Ishikawa (cell line): ENCODE results near the gene CAMK2D.

Source experiments
- CEBPB ChIP-seq: IDR thresholded peaks from 2 replicates; pipeline ENCODE4 v1.6.1; 2012
- CREB1 ChIP-seq: IDR thresholded peaks from 2 replicates; pipeline ENCODE4 v1.6.1; 2012; ENCODE audit warnings: low read depth
- EGR1 ChIP-seq: IDR thresholded peaks from 2 replicates; pipeline ENCODE4 v1.6.1; 2012
- EP300 ChIP-seq: IDR thresholded peaks from 2 replicates; pipeline ENCODE4 v1.6.1; 2012; ENCODE audit warnings: borderline replicate concordance
- RAD21 ChIP-seq: IDR thresholded peaks from 2 replicates; pipeline ENCODE4 v1.6.1; 2012; ENCODE audit warnings: low read depth
- REST ChIP-seq: IDR thresholded peaks from 2 replicates; pipeline ENCODE4 v1.6.1; 2012; ENCODE audit warnings: low read depth, mild to moderate bottlenecking
- TAF1 ChIP-seq: IDR thresholded peaks from 2 replicates; pipeline ENCODE4 v1.6.1; 2012; ENCODE audit warnings: low read depth, mild to moderate bottlenecking
- TCF12 ChIP-seq: IDR thresholded peaks from 2 replicates; pipeline ENCODE4 v1.6.1; 2012; ENCODE audit warnings: low read depth
- USF1 ChIP-seq: IDR thresholded peaks from 2 replicates; pipeline ENCODE4 v1.6.1; 2012
- YY1 ChIP-seq: IDR thresholded peaks from 2 replicates; pipeline ENCODE4 v1.6.1; 2012; ENCODE audit warnings: low read depth

DNA sequence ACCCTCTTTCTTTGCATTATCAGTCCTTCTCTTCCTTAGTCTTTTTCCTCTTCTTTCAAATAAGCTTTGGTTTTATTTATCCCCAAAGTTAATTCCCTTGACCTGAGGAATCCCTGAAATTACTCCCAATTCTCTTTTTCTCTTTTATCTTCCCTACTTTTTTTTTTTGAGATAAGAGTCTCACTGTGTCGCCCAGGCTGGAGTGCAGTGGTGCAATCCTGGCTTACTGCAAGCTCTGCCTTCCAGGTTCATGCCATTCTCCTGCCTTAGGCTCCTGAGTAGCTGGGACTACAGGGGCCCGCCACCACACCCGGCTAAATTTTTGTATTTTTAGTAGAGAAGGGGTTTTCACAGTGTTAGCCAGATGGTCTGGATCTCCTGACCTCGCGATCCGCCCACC, 17.8 kb downstream of the CAMK2D start:
- no peak for TF ChIP-seq RAD21
- no peak for TF ChIP-seq REST
- no peak for TF ChIP-seq CEBPB
- no peak for TF ChIP-seq TAF1
- TF ChIP-seq YY1: no peak
- no peak for TF ChIP-seq EP300
- no peak for TF ChIP-seq CREB1
- TF ChIP-seq USF1: no peak
- no peak for TF ChIP-seq EGR1
- no peak for TF ChIP-seq TCF12
